Fibroblast of skin of scalp (primary cell): ENCODE results near the gene RSPH3. TPM values are rescaled to one million over a fixed set of nuclear protein-coding genes. Genes with fewer than 3 reads are reported as not detected.
"Not testable (repeated sequence)": the region's sequence is repeated elsewhere in the genome, so short reads cannot be mapped to it uniquely, and the experiment has no call there.

Experiments used
- DNase-seq: peaks from one replicate; pipeline ENCODE4 v3.0.0-alpha.2; 2013
- polyA plus RNA-seq, 2 experiments: library from polyadenylated mRNA; unstranded; fragments of 120-200 nt; gene quantifications; one replicate each; pipeline ENCODE4 v1.2.1, GENCODE V29; 2013; ENCODE audit not compliant: insufficient read length in 2 of 2

The RSPH3 gene
- 4.6 TPM for polyA plus RNA-seq (2013, experiment 1 of 2; ENCODE audit: insufficient read length)
- 4.3 TPM for polyA plus RNA-seq (2013, experiment 2 of 2; ENCODE audit: insufficient read length)

- DNase-seq, result peak; percentile 93
Observed at GRCh38 chr6:158999666-159000403, at the start of gene RSPH3. RSPH3 (minus strand) TSS chr6:159000202; CDS start chr6:158999550, 652 bp downstream.

GRCh38 chr6:159047891-159048685, 48.1 kb upstream of the RSPH3 start:
- peak; percentile 8 for DNase-seq

- no peak for DNase-seq
Observed at GRCh38 chr6:159045801-159046200, 45.8 kb upstream of the RSPH3 start.

GRCh38 chr6:159044899-159045727, 45.1 kb upstream of the RSPH3 start, which contains the start of gene TAGAP:
TAGAP (minus strand) TSS chr6:159044991; CDS start chr6:159044146, 845 bp downstream.
- DNase-seq, result peak; percentile 24

- DNase-seq, result no peak
Observed at GRCh38 chr6:159043947-159044346, 43.9 kb upstream of the RSPH3 start.

- peak; percentile 33 for DNase-seq
Observed at GRCh38 chr6:159043251-159043650, 43.2 kb upstream of the RSPH3 start.

GRCh38 chr6:159042826-159043181, 42.8 kb upstream of the RSPH3 start:
- no peak for DNase-seq

GRCh38 chr6:159042003-159042825, 42.2 kb upstream of the RSPH3 start:
- peak; percentile 39 for DNase-seq

GRCh38 chr6:159041181-159041580, 41.2 kb upstream of the RSPH3 start:
- no peak for DNase-seq

GRCh38 chr6:159039885-159040258, 39.9 kb upstream of the RSPH3 start:
- no peak for DNase-seq

GRCh38 chr6:159038914-159039884, 39.2 kb upstream of the RSPH3 start:
- DNase-seq, result peak; percentile 25

GRCh38 chr6:159038318-159038717, 38.3 kb upstream of the RSPH3 start:
- not testable (repeated sequence) for DNase-seq

- DNase-seq, result no peak
Observed at GRCh38 chr6:159037756-159038290, 37.8 kb upstream of the RSPH3 start.

GRCh38 chr6:159036673-159037072, 36.7 kb upstream of the RSPH3 start:
- no peak for DNase-seq

- DNase-seq, result no peak
Observed at GRCh38 chr6:159035891-159036290, 35.9 kb upstream of the RSPH3 start.

- DNase-seq, result no peak
Observed at GRCh38 chr6:159033160-159034049, 33.4 kb upstream of the RSPH3 start.

GRCh38 chr6:159031846-159032245, 31.8 kb upstream of the RSPH3 start:
- DNase-seq, result no peak

GRCh38 chr6:159030168-159030567, 30.2 kb upstream of the RSPH3 start:
- DNase-seq, result no peak

- DNase-seq, result not testable (repeated sequence)
Observed at GRCh38 chr6:159025224-159025623, 25.2 kb upstream of the RSPH3 start.
